Tongue (tissue), 2 donors: ENCODE measurements around the gene FHIT. TPM values are rescaled to one million over a fixed set of nuclear protein-coding genes. Genes with fewer than 3 reads are reported as not detected.

Source experiments
- DNase-seq: peaks from one replicate; pipeline ENCODE4 v3.0.0-alpha.2; 2015
- total RNA-seq: library from RNA; depleted of rRNA; stranded (reverse); fragments of >200 nt; gene quantifications from one replicate; pipeline ENCODE4 v1.2.3, GENCODE V29; 2014

The FHIT gene
- total RNA-seq, 1 donor from 2014 or later = 7.4 TPM

DNA sequence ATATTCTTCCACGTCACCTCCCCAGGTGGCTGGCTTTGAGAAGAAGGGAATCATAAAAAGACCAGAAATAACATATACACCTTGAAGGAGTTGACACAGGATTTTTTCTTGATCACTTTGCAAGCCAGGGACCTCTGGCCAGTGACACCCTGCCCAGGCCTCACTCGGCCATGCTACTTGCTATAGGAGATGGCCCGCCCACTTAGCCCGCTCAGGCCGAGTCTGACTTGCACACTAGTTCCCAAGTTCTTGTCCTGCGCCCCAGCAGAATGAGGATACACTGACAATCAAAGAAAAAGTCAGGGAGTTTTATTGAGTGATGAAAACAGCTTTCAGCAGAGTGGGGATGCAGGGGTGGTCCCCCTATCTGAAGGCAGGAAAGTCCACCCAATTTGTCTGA, 1155.3 kb downstream of the FHIT start:
- no peak for DNase-seq

DNA sequence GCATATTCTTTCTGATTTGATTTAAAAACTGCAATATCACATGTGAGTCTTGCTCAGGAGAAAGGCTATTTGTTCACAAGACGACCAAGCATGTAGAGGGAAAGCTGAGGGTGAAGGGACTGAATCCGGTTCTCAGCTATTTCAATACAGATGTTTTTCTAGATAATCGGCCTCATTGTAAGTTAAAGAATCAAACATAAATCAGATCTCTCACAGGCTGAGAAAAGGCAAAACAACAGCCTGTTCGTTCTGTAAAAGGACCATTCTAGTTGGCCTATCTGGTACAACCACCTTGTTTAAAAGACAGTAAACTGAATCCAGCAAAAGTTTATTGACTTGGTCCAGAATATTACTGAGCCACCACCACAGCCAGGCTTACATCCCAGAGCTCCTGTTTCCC, 1155.7 kb downstream of the FHIT start:
- no peak for DNase-seq

DNA sequence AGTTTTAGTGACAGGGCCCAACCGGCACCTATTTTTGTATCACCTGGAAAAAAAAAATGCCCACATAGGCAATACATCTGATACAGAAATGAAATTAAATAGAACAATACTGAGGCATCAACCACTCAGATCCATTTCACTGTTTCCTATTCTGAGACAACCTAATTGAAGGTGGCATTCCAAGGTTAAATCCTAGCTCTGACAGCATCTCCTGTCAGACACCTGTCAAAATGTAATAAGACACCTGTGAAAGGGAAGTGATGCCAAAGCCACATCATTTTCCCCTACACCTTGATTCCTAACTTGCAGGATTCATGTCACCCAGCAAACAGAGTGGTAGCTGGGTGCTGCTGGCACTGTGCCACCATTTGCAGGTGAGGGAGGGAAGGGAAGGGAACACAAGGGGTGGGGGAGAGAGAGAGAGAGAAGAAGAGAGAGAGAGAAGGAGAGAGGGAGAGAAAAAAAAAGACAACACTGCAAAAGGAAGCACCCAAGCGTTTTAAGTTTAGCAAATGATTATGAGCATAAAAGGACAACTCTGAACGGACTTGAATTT, 1156.8 kb downstream of the FHIT start:
- no peak for DNase-seq

DNA sequence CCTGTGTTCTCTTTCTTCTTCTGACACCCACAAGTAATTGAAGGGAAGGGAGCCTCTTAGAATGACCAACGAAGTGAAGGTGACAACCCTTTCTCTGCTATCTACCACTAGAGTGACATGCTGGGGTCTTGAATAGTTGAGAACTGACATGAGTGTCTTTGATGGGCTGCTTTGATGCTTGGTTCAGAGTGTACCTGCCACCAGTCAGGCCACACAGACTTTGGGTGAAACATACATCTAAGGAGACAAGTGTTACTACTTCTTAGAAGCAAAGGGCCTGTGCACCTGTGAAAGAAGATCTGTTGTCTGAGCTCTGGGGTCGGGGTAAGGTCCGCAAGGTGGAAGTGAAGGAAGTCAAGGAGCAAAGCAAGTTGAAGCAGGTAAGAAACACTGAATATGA, 1160.7 kb downstream of the FHIT start:
- no peak for DNase-seq

DNA sequence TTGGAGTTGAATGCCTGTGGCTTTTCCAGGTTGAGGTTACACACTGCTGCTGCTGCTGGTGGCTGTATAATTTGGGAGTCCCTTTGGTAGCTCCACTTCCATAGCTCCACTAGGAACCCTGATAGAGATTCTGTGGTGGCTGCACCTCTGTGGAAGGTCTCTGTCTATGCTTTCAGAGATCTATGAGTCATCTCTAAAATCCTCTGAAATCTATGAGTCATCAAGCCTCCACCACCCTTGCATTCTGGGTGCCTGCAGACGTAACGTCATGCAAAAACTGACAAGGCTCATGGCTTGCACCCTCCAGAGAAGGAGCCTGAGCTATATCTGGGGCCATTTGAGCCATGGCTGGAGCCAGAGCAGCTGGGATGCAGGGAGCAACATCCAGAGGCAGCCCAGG, 1164.4 kb downstream of the FHIT start:
- DNase-seq = no peak

DNA sequence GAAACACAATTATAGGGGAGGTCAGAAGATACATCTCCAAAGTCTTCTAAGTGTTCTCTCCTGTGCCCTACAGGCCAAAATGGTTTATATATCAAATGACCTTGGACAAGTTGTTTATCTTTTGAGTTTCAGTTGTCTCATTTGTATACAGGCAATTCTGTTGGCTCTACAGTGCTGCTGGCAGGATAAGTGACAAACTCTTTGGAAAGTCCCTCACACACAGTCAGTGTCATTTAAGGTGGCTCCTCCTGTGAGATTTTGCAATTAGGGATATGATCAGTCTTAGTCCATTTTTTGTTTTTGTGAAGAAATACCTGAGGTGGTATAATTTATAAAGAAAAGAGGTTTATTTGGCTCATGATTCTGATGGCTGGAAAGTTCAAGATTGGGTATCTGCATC, 1165.6 kb downstream of the FHIT start:
- no peak for DNase-seq

DNA sequence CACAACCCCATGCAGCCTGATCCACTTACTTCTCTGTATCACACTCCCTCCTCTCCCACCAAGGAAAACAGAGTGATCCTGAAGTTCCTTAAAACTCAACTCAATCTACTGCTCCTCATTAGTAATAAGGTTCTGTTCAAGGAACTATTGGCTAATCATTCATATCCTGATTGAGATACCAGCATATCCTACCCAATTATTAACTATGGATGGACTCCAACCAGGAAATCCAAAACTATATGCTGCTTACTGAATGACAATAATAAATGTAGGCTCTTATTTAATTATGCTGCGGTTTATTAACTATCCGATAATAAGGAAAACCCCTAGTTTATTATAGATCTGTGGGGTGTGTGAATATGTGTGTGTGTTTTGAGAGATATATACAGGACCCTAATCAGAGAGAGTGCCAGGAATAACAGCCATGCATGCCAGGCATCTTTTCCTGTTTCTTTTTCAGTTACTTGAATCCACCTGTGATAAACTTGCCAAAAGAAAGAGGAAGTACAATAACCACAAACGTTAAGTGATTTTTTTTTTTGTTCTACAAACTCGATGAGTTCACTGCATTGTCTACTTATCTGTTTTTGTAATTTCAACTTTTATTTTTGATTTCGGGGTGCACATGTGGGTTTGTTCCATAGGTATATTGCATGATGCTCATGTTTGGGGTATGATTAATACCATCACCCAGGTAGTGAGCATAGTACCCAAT, 1169.7 kb downstream of the FHIT start:
- no peak for DNase-seq

DNA sequence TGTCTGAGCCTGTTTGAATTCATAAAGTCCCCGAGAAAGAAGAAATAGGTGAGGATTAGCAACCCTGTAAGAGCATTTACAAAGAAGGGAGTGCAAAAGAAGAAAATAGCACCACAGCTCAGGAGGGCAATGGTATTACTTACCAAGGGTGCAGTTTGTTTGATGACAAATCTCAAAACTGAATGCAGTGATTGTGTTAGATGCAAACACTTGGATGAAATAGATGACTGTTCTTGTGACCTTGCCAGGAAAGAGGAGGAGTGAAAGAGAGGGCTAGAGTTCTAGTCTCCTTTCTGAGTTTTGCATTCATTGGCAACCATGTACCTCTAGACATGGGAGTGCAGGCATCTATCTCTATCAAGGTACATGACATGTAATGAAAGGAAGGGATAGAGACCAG, 1170.6 kb downstream of the FHIT start:
- DNase-seq = no peak

DNA sequence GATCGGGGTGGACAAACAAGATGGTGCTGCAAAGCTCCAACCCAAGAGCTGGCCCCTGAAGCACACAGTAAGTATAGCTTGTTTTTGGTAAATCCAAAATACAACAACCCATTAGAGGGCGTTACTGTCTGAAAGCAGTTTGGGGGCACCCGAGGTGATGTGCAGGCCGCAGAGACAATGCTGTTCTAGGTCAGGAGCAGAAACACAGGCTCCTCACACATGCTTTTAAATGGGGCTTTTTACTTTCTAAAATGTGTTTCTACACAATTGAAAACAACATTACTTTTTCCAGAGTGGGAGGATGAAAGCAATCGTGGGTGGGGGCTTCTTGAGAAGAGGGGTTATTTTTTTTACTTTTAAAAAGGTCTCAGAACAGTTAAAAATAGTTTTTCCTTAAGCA, 1172.2 kb downstream of the FHIT start:
- no peak for DNase-seq

DNA sequence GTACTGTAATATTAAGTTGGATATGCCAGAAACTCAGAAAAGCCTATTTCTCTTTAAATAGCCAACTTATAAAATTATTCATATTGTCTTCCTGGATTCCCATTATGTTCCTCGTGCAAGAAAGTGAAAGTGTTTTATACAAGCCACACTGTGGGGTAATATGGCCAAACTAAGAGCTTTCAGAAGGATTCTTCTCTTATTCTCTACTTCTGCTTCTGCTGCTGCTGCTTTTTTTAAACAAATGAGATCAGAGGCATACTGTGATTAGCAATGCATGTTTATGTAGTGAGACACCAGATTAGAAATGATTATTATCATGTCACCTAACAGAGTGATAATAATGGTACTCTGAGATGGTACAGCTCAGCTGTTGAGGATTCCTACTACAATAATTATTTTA, 1174.9 kb downstream of the FHIT start:
- no peak for DNase-seq

DNA sequence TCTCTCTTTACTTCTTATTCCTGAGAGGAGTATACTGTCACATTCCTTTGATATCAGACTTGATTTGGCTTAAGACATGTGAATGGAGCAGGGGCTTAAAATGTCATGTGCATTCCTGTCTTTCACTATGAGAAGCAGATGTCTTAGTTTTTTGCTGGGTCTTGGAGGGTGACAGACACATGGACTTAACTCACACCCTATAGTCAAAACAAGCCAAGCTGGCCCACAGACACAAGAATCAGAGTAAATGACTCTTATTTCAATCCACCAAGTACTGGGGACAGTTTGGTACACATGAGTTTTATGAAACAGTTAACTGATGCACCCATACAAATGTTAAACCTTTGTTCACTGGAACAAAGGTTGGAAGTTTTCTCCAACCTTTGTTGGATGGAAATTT, 1177.3 kb downstream of the FHIT start:
- no peak for DNase-seq

DNA sequence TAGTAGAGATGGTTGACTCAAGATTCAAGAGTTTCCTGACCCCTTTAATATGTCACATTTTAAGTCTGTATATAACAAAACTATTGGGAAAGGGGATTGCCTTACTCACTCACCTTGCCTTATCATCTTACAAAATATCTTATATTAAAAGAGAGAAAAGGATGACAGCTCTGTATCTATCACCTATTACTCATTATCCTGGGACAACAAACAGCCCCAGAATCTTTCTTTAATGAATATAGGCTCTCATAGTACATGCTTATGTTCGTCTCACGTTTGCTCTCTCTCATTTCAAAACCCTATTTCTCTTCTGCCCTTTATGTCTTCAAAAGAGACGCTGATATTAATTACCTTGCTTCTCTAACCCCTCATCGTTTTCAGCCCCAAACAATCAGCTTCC, 1178.0 kb downstream of the FHIT start:
- no peak for DNase-seq

DNA sequence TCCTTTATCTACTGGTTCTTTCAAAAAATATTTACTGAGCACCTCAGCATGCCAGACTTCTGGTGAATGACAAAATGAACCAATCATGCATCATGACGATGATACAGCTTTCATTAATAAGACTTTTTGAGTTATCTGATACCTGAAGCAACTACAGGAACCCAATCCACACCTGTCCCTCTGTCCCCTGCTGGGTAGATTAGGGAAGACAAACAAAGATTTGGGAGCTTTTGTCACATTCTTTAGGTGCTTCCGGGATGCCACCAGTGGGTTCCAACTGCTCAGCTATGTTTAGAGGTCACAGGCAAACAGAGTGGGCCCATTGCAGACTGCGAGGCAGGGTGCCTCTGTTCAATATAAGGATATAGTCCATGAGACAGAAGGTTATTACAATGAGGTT, 1180.9 kb downstream of the FHIT start:
- no peak for DNase-seq

DNA sequence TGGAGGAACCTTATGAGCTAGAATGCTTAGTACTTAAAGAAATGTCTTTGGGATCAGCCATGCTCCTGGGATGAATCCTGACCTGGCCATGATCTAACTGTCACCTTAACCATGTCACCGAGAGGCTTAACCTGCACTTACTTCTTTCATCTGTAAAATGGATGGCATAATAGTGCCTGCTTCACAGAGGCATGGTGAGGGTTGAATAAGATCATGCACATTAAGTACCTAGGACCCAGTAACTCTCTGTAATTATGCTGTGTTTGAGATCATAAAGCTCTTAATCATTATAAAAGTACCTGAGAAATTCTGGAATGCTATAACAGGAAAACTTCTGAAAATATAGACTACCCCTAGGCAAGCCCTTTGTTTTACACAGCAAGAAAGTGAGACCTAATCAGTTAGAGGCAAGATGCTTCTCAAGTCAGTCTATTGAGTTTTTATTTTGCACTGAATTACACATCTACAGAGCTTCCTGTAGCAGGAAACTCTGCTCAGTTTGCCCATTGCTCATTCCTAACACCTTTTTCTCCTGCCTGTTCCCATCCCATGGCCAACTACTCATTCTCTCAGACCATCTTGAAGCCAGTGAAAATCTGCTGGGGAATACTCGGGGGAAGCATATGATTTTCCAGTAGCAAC, 1185.9 kb downstream of the FHIT start:
- DNase-seq = no peak

DNA sequence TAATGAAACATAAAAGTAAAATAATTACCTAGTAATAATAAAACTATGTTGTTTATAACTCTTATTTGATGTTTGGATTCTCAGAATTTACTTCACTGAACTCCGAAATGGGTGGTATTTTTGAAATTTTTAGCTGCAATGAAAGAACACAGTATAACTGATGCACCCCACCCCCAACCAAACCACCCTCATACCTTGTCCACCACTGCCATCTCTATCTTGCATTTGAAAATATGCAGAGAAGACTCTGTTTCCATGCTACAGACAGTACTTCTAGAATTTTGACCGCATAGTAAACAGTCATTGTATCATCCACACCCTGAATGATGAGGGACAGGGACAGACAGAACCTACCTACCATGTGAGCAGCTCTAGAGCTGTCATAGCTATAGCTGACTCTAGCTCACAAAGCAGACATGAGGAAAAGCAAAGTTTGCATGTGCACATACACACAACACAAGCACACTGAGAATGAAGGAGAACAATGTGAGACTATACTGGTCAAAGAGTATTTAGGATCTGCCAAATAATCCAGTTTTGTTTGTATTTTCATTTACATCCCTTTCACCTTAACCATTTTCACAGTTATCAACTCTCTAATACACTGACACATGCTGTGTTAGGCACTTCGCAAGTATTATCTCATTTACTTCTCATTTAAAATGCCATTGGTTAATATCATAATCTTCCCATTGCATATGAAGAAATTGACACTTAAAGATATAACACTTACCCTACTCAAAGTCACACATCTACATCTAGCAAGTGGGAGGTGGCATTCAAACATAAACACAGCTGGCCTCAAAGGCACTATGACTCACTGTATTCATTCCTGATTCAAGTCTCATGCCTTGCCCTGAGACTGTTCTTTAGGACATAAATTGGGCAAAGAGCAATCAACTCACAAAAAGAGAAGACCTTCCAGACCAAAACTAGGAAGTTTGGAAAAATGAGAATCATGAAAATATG, 1186.8 kb downstream of the FHIT start:
- no peak for DNase-seq

DNA sequence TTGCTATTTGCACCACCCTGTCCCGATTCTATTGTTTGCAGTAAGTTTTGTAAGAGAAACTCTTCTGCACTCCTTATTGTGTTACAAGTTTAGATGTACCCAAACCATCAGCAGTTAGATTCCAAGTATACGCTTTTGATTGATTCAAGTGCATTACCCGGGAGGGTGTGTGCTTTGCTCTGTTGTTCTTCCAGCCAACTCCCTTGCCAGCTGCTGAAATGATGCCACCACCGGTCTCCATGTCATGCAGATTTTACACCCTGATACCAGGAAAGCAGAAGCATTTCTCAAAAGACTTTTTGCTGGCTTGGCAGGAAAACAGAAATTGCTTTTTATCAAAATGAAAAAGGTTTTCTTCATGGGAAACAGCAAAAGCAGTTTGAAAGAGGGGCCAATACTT, 1194.8 kb downstream of the FHIT start:
- DNase-seq = peak; percentile 78

DNA sequence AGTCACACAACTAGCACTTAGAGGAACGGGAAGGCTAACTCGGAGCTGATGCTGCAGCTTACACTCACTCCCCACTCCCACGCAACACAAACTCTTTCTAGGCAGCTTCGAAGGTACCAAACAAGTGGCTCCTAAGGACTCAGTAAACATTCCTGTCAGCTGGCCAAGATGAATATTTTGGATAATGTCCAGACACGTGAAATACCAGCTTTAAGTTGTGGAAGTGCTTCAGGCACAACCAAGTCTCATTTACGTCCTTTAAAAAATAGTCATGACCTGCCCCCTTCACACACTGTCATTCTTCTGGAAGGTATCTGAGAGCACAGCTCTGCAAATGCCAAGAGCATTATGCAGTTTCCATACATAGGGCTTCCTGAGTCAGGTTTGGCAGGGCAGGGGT, 1195.5 kb downstream of the FHIT start:
- DNase-seq = peak; percentile 63

DNA sequence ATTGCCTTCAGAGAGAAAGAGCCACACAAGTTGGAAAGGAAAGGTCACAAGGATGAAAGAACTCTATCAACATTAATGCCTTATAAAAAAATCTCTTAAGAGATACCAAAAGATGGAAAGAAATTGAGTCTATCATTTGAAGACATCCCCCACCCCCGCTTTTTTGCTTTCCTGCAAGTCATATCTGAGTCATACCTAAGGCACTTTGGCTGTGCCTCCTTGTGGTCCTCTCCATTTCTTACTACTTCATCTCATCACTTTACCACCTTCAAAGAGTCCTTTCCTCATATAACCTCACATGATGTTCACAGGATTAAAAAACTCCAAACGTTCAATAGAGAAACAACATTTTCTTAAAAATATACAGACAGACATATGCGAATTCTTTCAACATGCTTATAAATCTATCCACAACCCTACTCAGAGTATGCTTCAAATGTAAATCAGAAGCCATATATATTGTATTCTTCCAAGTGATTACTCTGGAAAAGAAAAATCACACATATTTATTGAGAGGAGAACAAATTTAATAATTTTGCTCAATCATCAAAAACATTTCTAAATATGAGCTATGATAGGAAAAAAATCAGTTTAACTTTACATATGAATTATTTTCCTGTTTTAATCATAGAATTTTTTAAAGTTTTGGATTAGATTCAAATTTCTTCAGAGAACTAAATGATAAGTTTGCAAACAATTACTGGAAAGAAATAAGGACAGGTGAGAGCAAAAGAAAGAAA, 1197.6 kb downstream of the FHIT start:
- no peak for DNase-seq

DNA sequence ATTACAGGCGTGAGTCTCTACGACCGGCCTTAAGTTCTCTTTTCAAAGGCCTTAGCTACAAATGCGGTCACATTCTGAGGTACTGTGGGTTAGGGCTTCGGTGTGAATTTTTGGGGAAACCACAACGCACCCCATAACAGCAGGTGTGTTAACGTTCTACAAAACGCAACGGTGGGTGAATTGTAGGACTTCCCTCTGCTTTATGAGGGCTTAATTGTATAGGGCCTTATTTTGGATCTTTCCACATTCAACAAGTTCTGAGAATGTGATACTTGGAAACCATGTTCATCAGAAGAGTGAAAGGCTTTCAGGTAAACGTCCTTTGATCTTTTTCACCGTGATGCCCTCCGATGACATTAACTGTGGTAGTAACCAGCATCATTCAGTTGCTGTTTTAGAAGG, 1202.8 kb downstream of the FHIT start:
- DNase-seq = no peak

DNA sequence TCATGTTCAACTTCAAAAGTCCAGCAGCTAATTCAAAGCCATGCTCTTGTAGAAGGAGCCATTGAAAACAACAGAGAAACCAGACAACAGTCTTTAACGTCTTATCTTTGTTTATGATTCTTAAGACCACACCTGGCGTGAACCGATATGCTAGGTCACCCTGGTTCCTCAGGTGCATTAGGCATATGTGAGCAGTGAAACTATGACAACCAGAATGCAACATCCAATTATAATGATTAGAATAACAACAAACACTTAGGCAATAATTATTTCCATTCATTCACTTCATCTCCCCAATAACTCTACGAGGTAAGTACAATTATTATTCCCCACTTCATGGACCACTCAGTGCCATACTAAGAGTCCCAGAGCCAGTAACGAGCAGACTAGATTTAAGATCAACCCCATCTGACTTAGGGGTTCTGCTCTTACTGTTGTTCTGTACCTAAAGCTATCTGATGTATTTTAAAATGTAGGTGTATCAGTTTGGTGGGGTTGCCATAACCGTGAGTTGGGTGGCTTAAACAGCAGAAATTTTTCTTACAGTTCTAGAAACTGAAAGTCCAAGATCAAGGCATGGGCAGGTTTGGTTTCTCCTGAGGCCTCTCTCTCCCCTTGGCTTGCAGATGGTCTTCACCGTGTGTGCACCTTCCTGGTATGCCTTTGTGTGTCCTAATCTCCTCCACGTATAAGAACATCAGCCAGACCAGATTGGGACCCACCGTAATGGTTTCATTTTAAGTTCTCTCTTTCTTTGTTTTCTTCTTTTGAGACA, 1203.6 kb downstream of the FHIT start:
- DNase-seq = no peak

DNA sequence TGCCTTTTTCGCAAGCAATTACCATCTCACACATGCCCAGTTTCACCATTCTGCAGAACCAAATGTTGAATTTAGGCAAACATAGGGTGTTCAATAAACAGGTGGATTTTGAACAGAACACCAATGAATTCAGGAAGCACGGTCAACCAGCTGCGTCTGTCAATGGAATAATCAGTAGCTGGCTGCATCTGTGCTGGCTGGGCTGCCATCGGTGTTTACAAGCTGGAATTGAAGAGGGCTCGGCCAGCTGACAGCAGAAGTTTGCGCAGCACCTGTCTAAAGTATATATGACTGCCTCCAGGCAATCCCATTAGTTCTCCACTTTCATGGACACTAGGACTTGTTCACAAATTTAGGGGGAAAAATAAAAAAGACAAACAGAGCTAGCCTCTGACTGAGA, 1205.0 kb downstream of the FHIT start:
- DNase-seq = peak; percentile 73
